NCI-H1436 treated with DMSO at 0.1 percent for 48 hours (cell line): ENCODE data around the gene EPX.

Source experiments
- DNase-seq: peaks from one replicate; lab custom pipeline; 2025; lab: John Stamatoyannopoulos, UW

EPX gene

DNA sequence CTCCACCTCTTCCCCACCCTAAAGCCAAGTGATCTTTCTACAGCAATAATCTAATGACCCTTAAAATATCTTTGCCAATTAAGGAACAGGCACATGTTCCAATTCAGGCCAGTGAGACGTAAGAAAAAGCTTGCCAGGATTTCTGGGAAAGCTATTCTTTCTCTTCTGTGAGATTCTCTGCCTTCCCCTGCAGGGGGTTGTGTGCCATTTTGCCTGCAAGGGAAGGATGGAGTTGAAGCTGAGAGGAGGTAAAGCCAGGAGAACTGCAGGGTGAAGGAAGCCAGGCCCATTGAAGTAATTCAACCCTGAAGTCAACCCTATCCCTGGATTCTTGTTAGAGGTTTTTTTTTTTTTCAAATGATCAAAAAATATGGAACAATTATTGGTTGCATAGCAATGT, 36.9 kb downstream of the EPX start:
- DNase-seq: no peak

DNA sequence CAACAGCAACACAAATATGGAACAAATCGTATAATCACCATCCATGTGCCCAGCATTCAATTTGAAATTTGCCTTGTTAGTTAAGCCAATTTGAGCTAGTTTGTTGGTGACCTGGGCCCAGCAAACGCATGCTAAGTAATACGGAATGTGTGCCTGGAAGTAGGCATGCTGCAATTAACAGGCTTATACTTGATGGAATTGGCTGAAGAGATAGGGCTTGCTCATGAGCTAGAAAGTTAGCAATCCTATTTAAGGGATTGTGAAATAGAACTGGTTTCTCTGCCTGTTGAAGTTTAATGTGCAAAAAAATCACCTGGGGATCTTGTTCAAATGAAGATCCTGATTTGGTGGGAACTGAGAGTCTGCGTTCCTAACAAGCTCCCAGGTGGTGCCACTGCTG, 37.4 kb downstream of the EPX start:
- no peak for DNase-seq

DNA sequence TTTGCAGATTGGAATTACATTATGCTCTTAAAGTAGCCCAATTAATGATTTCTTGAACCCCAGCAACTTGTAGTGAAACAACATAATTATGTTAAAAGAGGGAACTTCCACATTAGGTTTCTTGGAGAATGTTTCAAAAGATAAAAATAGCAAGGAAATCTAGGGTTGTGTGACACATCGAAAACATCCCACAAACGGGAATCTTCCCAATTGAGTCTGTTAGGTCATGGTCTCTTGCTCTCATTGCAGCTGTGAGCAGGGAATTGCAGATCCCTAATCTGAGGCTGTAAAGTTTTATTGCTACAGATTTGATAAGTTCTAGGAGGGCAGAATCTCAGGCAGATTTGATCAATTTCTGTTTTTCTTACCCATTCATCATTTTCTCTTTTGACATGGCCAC, 39.1 kb downstream of the EPX start:
- DNase-seq: no peak

DNA sequence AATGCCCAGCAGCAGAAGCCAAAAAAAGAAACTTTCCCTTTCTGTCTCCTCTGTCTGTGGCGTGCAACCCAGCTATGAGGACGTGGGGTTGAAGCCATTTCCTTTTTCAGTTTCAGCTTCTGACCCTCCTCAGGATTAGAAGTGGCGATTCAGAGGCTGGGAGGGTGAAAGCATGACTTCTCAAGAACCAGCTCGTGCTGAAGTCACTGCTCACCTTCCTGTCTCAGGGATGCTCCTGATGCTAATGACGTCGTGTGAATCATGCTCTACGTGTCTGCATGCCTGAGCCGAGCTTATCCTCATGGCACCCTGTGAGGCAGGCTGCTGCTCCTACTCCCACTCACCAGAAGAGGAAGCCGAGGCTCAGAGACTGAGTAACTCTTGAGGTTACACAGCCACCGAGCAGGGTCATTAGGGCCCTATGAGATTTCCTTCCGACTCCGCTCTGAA, 40.2 kb downstream of the EPX start:
- DNase-seq: no peak

DNA sequence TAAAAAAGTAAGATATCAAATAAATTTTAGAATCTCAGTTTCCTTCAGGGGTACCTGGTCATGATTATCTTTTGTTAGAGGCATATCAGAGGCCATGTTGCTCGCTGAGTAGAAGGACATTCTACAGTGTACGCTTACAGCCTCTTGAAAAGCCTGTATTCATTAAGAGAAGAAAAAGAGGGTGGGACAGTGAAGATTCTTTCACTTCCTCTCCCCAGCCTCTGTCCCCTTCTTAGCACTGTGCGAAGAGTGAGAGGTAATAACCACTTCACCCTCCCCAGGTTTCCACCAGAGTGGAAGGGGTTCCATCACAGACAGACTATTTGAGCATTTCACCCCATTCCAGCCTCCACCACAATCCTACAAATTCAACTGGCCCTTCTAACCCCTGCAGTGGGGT, 41.0 kb downstream of the EPX start:
- no peak for DNase-seq

DNA sequence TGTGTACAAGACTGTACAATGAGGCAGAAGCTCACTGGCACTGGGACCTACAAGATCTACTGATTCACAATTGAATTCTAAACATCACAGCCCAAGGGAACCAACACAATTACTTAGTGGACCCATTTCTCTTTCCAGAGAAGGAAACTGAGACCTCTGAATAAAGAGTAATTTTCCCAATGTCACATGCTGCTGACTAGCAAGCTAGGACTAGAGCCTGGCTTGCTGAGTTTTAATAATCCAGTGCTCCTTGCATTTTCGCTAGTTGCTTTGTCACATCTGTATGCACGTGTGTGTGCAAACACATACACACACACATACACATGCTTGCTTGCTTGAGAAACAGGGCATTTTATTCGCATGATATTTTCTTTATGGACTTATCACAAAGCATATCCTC, 42.0 kb downstream of the EPX start:
- DNase-seq: no peak

DNA sequence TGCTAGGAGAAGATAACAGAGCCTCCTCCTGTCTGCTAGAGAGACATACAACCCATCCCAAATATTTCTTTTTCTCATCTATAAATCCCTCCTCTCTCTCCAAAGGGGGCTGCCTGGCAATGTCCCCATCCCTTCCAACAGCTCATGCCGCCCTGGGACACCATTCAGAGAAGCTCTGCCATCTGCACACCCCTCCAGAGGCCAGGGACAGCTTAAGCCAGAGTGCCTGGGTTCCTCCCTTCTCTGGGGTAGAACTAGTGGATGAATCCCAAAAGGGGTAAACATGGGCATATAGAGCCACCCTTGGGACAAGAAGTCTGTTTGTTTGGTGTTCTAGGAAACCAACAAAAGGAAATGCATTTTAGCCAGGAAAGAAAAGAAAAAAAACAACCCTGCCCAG, 43.3 kb downstream of the EPX start:
- no peak for DNase-seq

DNA sequence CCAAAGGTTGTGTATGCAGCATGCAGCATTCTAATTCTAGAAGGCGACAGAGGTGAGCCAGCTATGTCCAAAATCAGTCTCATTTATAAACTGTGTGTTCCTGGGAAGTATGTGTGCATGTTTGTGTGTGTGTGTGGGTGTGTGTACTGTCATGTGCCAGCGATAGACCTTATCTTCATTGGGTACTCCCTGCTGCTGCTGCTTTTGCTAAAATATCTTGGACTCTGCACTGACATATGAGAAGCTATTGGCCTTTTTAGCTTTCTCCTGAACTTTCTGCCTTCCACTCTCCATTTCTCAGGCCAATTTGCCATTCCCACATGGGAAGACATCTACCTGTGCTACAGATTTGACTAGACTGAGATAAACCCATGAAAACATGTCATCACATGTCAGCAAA, 43.9 kb downstream of the EPX start:
- DNase-seq: no peak

DNA sequence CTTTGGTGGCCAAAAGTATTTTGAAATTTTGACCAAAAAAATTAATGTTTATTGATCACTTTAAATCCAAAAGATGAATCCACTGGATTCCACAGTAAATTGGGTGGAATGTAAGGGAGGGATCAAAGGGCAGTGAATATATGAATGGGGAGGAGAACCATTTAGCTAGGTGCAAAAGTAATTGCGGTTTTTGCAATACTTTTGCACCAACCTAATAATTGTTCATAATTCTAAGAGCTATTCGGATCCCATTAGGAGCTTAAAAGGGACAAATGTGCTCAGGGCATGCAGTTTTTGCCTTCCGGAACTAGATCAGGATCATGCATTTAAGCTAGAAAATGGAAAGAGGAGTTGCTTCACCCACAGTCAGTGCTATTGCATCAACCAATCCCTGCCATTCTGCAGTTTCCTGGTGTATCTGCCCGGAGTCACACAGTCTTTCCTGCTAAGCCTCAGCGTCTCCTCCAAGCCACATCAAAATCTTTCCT, 45.7 kb downstream of the EPX start, which contains the start of gene LPO:
TSS of gene LPO (plus strand) at position 438 of the 488 bp plus-strand sequence. CDS start 4,396 bp downstream, outside the sequence.
- DNase-seq: no peak

DNA sequence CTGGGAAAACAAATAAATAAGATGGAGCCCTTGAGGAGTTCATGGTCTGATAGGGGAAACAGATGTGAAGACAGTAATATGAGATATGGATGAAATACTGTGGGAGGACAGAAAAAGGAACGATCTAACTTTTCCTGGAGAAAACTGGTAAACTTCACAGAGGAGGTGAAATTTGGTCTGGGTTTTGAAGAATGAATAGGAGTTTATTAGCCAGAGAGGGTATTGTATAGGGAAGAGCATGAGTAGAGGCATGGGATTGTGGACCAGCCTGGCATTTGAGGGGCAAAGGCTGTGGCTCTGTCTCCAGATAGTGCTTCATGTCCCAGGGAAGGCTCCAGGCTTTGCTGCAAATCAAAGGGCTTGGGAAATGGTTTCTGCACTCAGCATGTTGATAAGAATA, 47.5 kb downstream of the EPX start:
- DNase-seq: no peak

DNA sequence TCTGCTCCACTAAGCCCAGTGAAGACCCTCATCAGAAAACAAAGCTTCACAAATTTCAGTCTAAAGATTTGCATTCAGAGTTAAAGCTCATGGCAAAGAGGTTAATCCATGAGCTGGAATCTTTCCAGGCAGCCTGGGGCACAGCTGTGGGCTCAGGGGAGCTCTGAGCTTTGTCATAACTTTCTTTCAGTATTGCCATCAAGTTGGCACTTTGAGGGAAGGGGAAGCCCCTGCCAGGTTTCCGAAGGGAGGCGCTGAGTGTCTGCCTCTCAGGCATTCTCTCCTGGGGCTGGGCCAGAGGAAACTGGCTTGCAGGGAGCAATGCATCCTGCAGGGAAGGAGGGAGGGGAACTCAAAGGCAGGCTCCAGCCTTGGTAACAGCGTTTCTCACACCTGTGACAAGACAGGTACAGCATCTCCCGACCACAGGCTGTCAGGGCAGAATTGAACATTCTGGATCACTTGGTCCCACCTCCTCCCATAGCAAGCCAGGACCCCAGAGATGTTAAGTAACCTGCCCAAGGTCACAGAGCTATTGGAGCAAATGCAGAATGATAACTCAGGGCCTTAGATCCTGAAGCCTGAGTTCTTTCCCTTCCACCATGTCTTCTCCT, 49.8 kb downstream of the EPX start:
- no peak for DNase-seq

DNA sequence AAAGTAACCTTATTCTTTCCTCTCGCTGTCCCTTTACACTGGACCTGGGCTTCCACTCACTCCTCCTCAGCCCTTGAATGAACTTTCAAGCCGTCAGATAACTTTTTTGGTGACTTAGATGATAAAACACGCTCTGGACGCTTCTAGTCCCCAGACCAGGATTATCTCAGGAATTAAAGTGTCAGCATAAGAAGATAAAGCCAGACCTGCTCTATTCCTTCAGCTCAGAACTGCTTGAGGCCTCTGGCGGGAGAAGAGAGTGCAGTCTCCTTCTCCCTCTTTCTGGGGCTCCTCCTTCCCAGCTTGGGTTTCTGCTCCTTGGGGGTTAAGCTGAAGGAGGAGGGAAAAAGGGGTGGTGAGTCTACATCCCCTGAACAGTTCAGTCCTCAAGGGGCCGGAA, 52.4 kb downstream of the EPX start:
- no peak for DNase-seq

DNA sequence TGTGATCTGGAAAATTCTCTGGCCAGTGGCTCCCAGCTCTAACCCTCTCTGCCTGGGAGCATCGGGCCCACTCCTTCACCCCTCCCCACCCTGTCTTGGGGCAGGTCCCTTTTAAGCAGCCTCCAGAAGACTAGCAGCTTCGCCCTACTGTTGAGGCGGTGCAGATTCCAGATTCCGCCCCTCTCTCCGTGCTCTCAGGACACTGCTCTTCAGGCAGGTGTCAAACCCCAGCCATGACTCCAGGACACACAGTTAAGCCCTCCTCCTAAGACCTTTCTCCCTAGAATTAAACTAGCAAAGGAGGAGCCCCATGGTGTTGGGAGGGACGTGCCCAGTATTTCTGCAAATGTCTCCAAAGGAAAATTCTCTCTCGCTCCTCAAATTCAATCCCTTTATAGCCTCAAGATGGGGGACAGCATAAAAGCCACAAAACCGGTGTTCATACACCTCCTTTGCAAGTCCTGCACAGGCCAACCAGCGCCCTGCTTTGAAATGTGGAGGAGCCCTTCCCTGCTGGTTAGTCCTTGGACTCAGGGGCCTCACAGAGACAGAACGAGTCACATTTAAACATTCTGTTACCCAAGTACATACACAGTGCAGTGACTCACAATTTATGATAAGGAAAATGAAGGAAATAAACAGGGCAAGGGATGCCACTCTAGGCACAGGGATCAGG, 53.0 kb downstream of the EPX start:
- DNase-seq: no peak

DNA sequence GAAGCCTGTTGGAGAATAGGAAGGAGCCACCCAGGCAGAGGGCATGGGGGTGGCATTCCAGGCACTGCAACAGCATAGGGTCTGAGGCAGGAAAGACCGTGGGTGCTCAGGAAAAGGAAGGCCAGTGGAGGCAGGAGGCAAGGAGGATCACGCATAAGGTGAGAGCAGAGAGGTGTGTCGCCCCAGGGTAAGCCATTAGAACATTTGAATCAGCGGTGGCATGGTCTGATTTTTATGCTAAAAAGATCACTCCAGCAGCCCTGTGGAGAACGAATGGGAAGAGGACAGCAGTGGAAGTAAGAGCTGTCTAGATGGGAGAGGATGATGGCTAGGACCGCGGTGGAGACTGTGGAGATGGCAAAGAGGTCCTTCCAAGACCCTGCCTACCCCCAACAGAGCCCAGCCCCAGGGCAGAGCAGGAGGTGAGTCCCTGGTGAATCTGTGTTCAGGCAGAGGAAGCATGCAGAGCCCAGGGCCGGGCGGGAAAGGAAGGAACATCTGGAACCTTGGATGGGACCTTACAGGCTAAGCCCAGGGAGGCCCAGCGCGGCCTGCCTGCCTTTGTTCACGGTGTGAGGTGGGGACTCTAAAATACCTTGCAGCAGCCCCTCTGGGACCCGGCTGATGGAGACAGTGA, 53.7 kb downstream of the EPX start:
- no peak for DNase-seq

DNA sequence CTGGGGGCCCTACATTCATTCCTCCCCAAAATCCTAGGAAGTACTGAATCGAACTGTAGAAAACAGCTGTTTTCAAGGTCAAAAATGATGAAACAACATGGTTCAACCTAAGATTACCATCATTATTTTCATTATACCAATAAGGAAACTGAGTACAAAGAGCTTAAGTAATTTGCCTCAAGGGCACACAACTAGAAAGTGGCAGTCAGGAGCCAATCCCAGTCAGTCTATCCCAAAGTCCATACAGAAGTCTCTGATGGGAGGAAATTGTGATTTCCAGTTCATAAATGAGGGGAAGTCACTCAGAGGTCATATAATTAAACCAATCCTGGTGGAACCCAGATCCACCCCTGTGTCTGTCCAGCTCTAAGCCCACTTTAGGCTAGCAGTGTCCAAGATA, 54.3 kb downstream of the EPX start:
- no peak for DNase-seq

DNA sequence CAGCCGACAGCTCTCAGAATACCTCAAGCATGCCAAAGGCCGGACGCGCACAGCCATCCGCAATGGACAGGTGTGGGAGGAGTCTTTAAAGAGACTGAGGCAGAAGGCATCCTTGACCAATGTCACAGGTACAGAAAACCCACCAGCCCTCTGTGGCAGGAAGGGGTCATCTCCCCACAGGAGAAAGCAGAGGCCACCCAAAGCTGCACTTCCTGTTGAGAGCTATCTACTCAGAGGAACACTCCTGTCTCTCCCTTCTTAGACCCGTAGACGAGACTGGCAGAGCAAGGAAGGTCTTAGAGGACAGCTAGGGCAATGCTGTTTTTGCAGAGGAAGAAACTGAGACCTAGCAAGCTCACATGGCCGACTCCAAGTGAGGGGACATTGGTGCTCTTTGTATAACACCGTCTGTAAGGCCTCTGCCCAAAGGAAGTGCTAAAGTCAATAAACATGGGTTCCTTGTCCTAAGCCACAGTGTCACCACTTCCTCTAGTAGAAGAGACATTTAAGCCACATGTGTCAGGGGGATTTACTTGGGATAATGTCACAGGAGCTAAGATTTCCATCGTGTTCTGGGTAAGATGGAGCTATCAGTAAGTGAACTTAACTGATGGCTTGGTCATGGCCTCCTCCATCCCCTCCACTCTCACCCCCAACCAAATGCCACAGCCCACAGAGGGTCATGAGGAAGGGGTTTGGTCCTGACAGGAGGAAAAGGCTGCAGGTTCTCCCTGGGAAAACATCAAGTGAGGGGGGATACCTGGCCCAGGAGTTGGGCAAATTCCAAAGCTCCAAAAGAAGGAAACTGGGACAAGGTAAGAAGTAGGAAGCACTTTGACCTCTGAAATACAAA, 55.2 kb downstream of the EPX start:
- DNase-seq: no peak

DNA sequence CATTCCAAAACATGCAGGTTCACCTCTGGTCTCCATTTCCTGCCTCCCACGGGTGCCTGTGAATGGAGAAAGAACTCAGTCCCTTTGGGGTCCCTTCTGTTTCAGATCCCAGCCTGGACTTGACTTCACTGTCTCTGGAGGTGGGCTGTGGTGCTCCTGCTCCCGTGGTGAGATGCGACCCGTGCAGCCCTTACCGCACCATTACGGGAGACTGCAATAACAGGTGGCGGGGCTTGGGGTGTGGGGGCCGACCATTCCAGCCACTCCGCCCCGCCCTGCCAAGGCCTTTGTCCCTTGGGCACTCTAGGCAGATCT, 56.4 kb downstream of the EPX start:
- DNase-seq: no peak

DNA sequence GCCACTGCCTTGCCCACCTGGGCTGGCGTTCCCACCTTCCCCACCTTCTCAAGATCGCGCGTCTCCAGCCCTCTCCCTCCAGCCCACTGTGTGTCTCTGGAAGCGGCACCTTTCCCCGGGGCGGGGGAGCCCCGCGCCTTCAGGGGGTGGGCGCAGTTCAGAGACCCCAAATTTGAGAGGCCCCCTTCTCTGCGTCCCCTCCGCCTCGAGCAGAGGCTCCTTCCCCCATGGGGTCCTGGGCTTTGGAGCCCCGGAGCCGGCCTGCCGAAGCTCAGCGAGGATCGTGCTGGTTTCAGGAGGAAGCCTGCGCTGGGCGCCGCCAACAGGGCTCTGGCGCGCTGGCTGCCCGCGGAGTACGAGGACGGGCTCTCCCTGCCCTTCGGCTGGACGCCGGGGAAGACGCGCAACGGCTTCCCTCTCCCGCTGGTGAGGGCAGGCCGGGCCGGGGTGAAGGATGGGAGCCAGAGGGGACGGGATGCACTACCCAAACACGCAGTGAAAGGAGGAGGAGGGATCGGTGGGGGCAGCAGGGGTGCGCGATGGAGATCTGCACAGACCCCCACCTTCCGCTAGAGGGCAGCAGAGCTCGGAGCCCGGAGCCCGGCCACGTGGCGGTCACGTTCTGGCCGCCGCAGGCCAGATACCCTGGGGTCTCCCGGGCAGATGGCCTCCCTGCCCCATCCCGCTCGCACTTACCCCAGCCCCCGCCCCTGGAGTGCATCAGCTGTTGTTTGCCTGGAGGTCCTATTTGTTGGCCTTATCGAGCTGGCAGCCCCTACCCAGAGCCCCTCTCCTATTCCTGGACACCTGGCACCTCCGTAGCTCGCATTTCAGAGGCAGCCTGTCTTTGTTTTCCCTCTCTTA, 57.0 kb downstream of the EPX start:
- no peak for DNase-seq

DNA sequence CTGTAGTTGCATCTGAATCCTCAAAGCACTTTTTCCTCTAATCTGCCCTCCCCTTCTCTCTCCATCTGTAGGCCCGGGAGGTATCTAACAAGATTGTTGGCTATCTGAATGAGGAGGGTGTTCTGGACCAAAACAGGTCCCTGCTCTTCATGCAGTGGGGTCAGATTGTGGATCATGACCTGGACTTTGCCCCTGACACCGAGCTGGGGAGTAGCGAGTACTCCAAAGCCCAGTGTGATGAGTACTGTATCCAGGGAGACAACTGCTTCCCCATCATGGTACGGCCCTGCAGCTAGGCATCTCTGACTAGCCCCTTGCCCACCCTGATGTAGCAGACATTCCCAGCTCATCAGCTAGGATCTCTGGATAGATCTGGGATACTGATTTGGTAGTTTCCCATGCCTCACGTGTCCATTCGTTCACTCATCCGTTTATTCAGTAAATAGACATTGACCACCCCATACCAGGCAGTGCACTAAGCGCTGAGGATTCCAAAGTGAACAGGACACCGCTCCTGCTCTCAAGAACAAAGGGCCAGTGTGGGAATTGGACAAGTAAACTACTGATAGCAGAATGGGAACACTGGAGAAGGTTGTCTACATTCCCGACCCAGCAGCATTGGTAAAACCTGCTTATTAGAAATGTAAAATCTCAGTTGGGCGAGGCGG, 58.0 kb downstream of the EPX start:
- no peak for DNase-seq

DNA sequence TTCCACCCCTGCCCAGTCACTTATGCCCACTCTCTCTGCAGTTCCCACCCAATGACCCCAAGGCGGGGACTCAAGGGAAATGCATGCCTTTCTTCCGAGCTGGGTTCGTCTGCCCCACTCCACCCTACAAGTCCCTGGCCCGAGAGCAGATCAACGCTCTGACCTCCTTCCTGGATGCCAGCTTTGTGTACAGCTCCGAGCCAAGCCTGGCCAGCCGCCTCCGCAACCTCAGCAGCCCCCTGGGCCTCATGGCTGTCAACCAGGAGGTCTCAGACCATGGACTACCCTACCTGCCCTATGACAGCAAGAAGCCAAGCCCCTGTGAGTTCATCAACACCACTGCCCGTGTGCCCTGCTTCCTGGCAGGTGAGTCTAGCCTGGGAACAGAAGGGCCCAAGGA, 59.6 kb downstream of the EPX start:
- no peak for DNase-seq

DNA sequence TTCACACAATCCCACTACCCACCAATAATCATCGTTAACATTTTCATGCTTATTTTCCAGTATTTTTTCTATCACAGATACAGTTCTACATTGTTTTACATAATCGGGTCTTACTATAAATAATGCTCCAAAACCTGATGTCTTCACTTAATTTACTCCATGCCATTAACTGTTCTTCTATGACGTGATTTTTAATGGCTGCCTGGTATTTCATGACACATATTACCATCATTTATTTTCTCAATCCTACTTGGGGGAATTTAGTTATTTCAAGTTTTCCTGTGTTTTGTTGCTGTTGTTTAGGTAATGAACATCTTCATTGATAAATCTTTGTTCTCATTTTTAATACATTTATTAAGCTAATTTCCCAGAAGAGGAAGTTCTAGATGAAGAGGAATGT, 60.6 kb downstream of the EPX start:
- no peak for DNase-seq
